K562 (cell line): Measurements from ENCODE around the gene C1orf56. TPM values are rescaled to one million over a fixed set of nuclear protein-coding genes. Genes with fewer than 3 reads are reported as not detected.

Experiments
- CBFB ChIP-seq: sonication (generic); formaldehyde crosslinking; IDR thresholded peaks from 2 replicates; pipeline ENCODE4 v1.4.0; 2020; ENCODE audit warnings: mild to moderate bottlenecking, missing genetic modification reagents
- DIDO1 ChIP-seq: fragments of 450-650 bp; IDR thresholded peaks from 2 replicates; pipeline ENCODE4 v1.6.1; 2016; ENCODE audit warnings: low read depth, missing biosample characterization, missing genetic modification characterization
- ETV1 ChIP-seq: fragments of 450-650 bp; conservative IDR thresholded peaks from 2 replicates; pipeline ENCODE4 v1.6.1; 2016; ENCODE audit warnings: missing genetic modification characterization, control low read depth, low read depth, missing compliant biosample characterization
- NBN ChIP-seq: fragments of 450-650 bp; IDR thresholded peaks from 2 replicates; pipeline ENCODE4 v1.6.1; 2016; ENCODE audit warnings: low read depth, mild to moderate bottlenecking
- NFIC ChIP-seq: fragments of 450-650 bp; IDR thresholded peaks from 2 replicates; pipeline ENCODE4 v1.6.1; 2017; ENCODE audit warnings: mild to moderate bottlenecking, inconsistent platforms
- NR2C1 ChIP-seq, 2 experiments: fragments of 450-650 bp; IDR thresholded peaks; 2 replicates each; pipeline ENCODE4 v1.6.1; 2017; ENCODE audit warnings: mild to moderate bottlenecking in 2 of 2, antibody characterized with exemption in 1 of 2, inconsistent platforms in 1 of 2, missing compliant biosample characterization in 1 of 2, missing genetic modification characterization in 1 of 2
- ZBTB17 ChIP-seq: fragments of 450-650 bp; formaldehyde crosslinking; IDR thresholded peaks from 2 replicates; pipeline ENCODE4 v1.4.0; 2020; ENCODE audit warnings: mild to moderate bottlenecking
- ZNF124 ChIP-seq: sonication (generic); formaldehyde crosslinking; IDR thresholded peaks from 2 replicates; pipeline ENCODE4 v1.8.1; 2022; ENCODE audit warnings: missing genetic modification reagents
- ZNF197 ChIP-seq: fragments of 200-800 bp; sonication (Bioruptor generic); IDR thresholded peaks from 2 replicates; pipeline ENCODE4 v1.6.1; 2016; ENCODE audit warnings: low read depth, missing genetic modification characterization, missing compliant biosample characterization
- ZNF41 ChIP-seq: fragments of 250-450 bp; sonication (Bioruptor Pico); conservative IDR thresholded peaks from 2 replicates; pipeline ENCODE4 v1.4.0; 2020; ENCODE audit warnings: mild to moderate bottlenecking
- ZNF77 ChIP-seq: fragments of 250-450 bp; sonication (Bioruptor Pico); IDR thresholded peaks from 2 replicates; pipeline ENCODE4 v1.5.0; 2020
- polyA plus RNA-seq, 8 experiments: library from polyadenylated mRNA; depleted of rRNA in 4 of 8; stranded (reverse) in 5 of 8; unstranded in 3 of 8; fragments of >200 nt; fragmentation: Nextera tagmentation in 2 of 8; fragmentation: Illumina TruSeq in 1 of 8; extraction: Ambion mirVana in 2 of 8; extraction: Trizol in 1 of 8; gene quantifications; 2 replicates each; pipeline versions ENCODE4 v1.2.1 to v1.2.3, GENCODE V29; 2011 to 2014; ENCODE audit warnings: inconsistent platforms in 1 of 8, missing spikeins in 1 of 8
- total RNA-seq, 7 experiments: library from RNA; depleted of rRNA in 6 of 7; stranded (reverse); fragments of >200 nt in 6 of 7; fragmentation: Illumina TruSeq in 2 of 7; extraction: Trizol in 2 of 7; gene quantifications; 2 replicates each; pipeline versions ENCODE4 v1.2.1 to v1.2.3, GENCODE V29; 2011 to 2021; ENCODE audit warnings: low replicate concordance in 1 of 7
- TF ChIP-seq, protein P1 (sequence below): fragments of 450-650 bp; IDR thresholded peaks from 2 replicates; pipeline ENCODE4 v1.6.1; 2017; ENCODE audit warnings: antibody characterized with exemption, mild to moderate bottlenecking
- TF ChIP-seq, protein P2 (sequence below): sonication (generic); formaldehyde crosslinking; IDR thresholded peaks from 2 replicates; pipeline ENCODE4 v1.8.0; 2022; ENCODE audit warnings: mild to moderate bottlenecking, missing genetic modification reagents
- TF ChIP-seq, protein P3 (sequence below): fragments of 250-450 bp; sonication (Bioruptor Pico); IDR thresholded peaks from 2 replicates; pipeline ENCODE4 v1.5.0; 2021; ENCODE audit warnings: mild to moderate bottlenecking, moderate library complexity
- TF ChIP-seq, protein P4 (sequence below): fragments of 450-650 bp; conservative IDR thresholded peaks from 2 replicates; pipeline ENCODE4 v1.6.1; 2016; ENCODE audit warnings: missing genetic modification characterization, low read depth, mild to moderate bottlenecking, control low read depth, missing compliant biosample characterization
- TF ChIP-seq, protein P5 (sequence below), 2 experiments: fragments of 450-650 bp; IDR thresholded peaks; 2 replicates each; pipeline ENCODE4 v1.6.1; 2016

C1orf56 gene
- total and polyA plus RNA-seq, 9 of the 15 experiments (the other 6 are each of a cell fraction or from before 2014, with no cell fraction given), result 0.18 to 15.7 (median 1.1) TPM

DNA sequence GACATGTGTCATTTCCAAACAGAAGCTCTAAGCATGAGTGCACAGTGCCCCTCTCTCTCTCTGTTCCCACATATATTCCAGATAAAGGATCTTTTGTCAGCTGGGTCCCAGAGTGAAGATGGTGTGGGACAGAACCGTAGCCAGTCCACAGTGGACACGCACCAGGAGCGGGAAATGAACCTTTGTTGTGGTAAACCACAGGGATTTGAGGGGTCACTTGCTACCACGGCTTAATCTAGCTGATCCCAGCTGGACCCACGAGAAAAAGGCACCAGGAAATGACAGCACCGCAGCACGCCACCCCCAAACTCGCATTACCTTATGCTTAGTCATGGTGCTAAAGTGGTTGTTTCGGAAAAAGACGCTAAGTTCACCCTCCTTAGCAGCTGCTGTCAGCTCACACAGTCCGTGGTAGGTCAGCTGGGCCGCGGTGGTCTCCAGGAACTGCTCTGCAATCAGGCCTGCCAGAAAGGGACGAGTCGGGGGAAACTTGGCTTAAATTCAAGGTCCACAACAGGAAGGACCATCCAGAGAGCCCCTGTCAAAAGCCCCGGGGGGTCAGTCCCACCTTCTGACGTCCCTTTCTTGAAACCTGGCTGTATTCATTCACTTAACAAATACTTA is 48.4 kb upstream of the C1orf56 start (continued):
- TF ChIP-seq, protein P1, sequence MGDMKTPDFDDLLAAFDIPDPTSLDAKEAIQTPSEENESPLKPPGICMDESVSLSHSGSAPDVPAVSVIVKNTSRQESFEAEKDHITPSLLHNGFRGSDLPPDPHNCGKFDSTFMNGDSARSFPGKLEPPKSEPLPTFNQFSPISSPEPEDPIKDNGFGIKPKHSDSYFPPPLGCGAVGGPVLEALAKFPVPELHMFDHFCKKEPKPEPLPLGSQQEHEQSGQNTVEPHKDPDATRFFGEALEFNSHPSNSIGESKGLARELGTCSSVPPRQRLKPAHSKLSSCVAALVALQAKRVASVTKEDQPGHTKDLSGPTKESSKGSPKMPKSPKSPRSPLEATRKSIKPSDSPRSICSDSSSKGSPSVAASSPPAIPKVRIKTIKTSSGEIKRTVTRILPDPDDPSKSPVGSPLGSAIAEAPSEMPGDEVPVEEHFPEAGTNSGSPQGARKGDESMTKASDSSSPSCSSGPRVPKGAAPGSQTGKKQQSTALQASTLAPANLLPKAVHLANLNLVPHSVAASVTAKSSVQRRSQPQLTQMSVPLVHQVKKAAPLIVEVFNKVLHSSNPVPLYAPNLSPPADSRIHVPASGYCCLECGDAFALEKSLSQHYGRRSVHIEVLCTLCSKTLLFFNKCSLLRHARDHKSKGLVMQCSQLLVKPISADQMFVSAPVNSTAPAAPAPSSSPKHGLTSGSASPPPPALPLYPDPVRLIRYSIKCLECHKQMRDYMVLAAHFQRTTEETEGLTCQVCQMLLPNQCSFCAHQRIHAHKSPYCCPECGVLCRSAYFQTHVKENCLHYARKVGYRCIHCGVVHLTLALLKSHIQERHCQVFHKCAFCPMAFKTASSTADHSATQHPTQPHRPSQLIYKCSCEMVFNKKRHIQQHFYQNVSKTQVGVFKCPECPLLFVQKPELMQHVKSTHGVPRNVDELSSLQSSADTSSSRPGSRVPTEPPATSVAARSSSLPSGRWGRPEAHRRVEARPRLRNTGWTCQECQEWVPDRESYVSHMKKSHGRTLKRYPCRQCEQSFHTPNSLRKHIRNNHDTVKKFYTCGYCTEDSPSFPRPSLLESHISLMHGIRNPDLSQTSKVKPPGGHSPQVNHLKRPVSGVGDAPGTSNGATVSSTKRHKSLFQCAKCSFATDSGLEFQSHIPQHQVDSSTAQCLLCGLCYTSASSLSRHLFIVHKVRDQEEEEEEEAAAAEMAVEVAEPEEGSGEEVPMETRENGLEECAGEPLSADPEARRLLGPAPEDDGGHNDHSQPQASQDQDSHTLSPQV, result peak; percentile 98
- no peak; the same call in 1 of the 2 replicates for TF ChIP-seq NBN
- TF ChIP-seq, protein P2, sequence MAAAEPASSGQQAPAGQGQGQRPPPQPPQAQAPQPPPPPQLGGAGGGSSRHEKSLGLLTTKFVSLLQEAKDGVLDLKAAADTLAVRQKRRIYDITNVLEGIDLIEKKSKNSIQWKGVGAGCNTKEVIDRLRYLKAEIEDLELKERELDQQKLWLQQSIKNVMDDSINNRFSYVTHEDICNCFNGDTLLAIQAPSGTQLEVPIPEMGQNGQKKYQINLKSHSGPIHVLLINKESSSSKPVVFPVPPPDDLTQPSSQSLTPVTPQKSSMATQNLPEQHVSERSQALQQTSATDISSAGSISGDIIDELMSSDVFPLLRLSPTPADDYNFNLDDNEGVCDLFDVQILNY, result no peak
- TF ChIP-seq ETV1 (tag), result peak; percentile 80
- 0 out of 2 replicates have a peak, but pooled peaks have one; percentile 72 for TF ChIP-seq CBFB (CRISPR knock-in tag)
- peak; percentile 53 for TF ChIP-seq NFIC
- no peak for TF ChIP-seq NR2C1 (IDR thresholded peaks at IDR 0.05)
- TF ChIP-seq NR2C1 (tag; IDR thresholded peaks at IDR 0.05), result peak; percentile 63; the same call in 1 of the 2 replicates
- no peak for TF ChIP-seq ZNF41 (CRISPR knock-in tag)
- peak; percentile 86; the same call in 1 of the 2 replicates for TF ChIP-seq ZNF197
- TF ChIP-seq, protein P3, sequence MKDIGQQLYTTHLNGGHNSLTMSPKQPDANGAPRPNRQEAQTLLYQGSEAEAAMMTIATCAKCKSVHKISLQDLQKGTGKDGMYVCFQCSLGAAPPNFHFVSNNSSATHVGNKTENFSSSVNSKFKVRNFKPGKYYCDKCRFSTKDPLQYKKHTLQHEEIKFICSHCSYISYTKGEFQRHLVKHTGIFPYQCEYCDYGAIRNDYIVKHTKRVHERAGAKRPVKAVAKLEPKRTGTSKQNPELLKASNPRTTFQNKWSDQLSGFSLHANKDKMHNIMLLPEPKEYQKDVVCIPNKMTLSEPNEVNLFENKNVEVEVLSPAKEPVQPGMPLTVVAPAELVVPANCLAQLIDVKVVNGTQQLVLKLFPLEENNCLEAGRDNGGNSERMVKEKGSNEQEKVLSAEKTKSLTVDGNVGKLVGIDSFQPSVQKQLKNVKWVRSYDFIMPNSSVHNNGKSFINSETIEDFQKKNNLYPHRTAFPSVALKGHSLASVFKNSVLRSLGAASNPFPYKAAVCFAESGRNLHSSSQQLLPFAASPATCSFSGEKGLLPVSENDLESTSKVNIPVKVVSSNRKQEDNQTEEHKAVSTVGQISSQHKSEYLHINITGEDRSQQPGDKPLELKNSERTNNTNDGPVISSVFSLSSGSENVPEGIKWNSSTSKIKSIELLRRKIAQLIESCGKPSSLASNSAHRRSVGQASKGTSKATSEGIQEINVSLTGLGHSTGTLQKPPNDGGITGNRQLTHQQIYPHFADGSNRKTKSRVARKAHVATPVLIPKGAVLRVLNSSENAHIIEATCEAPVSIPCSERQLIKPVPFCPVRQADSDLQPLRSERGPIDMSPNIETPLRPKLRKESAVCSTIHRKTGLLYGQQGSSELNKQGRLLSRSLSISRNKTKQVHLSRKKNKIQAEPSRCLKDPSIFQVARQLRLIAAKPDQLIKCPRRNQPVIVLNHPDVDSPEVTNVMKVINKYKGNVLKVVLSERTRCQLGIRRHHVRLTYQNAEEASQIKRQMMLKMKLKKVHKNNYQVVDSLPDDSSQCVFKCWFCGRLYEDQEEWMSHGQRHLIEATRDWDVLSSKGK (CRISPR knock-in tag), result no peak
- TF ChIP-seq ZBTB17 (CRISPR knock-in tag), result 0 out of 2 replicates have a peak, but pooled peaks have one; percentile 14
- TF ChIP-seq DIDO1, result no peak
- TF ChIP-seq, protein P4, sequence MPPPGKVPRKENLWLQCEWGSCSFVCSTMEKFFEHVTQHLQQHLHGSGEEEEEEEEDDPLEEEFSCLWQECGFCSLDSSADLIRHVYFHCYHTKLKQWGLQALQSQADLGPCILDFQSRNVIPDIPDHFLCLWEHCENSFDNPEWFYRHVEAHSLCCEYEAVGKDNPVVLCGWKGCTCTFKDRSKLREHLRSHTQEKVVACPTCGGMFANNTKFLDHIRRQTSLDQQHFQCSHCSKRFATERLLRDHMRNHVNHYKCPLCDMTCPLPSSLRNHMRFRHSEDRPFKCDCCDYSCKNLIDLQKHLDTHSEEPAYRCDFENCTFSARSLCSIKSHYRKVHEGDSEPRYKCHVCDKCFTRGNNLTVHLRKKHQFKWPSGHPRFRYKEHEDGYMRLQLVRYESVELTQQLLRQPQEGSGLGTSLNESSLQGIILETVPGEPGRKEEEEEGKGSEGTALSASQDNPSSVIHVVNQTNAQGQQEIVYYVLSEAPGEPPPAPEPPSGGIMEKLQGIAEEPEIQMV, result no peak
- no peak for TF ChIP-seq ZNF124 (CRISPR knock-in tag)
- no peak for TF ChIP-seq ZNF77 (CRISPR knock-in tag)
- TF ChIP-seq, protein P5, sequence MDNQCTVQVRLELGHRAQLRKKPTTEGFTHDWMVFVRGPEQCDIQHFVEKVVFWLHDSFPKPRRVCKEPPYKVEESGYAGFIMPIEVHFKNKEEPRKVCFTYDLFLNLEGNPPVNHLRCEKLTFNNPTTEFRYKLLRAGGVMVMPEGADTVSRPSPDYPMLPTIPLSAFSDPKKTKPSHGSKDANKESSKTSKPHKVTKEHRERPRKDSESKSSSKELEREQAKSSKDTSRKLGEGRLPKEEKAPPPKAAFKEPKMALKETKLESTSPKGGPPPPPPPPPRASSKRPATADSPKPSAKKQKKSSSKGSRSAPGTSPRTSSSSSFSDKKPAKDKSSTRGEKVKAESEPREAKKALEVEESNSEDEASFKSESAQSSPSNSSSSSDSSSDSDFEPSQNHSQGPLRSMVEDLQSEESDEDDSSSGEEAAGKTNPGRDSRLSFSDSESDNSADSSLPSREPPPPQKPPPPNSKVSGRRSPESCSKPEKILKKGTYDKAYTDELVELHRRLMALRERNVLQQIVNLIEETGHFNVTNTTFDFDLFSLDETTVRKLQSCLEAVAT (IDR thresholded peaks at IDR 0.05), result peak in 1 of 2 experiments; percentile 87; a peak in 2 of 4 replicates
